H1 (cell line): ENCODE measurements around the gene AIDA. TPM values are rescaled to one million over a fixed set of nuclear protein-coding genes. Genes with fewer than 3 reads are reported as not detected.

Experiments used
- CHD2 ChIP-seq: IDR thresholded peaks from 2 replicates; pipeline ENCODE4 v1.6.1; 2012; ENCODE audit warnings: low read length, improper control_type of control experiment
- RXRA ChIP-seq: IDR thresholded peaks from 2 replicates; pipeline ENCODE4 v1.6.1; 2011; ENCODE audit warnings: low read depth, mild to moderate bottlenecking, low read length, moderate library complexity; ENCODE audit not compliant: insufficient read depth
- SAP30 ChIP-seq: fragments of 300-600 bp; sonication (generic); IDR thresholded peaks from 2 replicates; pipeline ENCODE4 v1.7.1; 2012; ENCODE audit warnings: low read length, moderate library complexity, mild to moderate bottlenecking, inconsistent platforms; ENCODE audit not compliant: insufficient read depth, insufficient replicate concordance
- TAF1 ChIP-seq: IDR thresholded peaks from 2 replicates; pipeline ENCODE4 v1.6.1; 2011; ENCODE audit warnings: mild to moderate bottlenecking, low read depth, low read length
- TCF12 ChIP-seq: IDR thresholded peaks from 2 replicates; pipeline ENCODE4 v1.6.1; 2011; ENCODE audit warnings: low read depth, mild to moderate bottlenecking, low read length
- polyA plus RNA-seq, 7 experiments: library from polyadenylated mRNA; depleted of rRNA in 3 of 7; stranded (reverse) in 5 of 7; unstranded in 2 of 7; fragments of >200 nt in 5 of 7; fragments of 200-250 nt in 2 of 7; gene quantifications; 1 replicate in 5 of 7; 2 replicates in 1 of 7; 4 replicates in 1 of 7; pipeline versions ENCODE4 v1.2.1 to v1.2.3, GENCODE V29; 2011 to 2013; ENCODE audit warnings: missing spikeins in 2 of 7, mixed read lengths in 2 of 7
- total RNA-seq: library from RNA; stranded (reverse); fragmentation: NEBNext Ultra II Directional; extraction: Animal tissue kit (Norgen Biotek cat#: 25700); gene quantifications from 2 replicates; pipeline ENCODE4 v1.2.1, GENCODE V29; 2021
- TF ChIP-seq, protein P1 (sequence below), 3 experiments: IDR thresholded peaks; 1 replicate in 2 of 3; 2 replicates in 1 of 3; pipeline versions ENCODE4 v1.5.1 to v1.6.1; 2011; ENCODE audit warnings: low read length in 3 of 3, mild to moderate bottlenecking in 3 of 3, inconsistent platforms in 2 of 3, low read depth in 1 of 3, moderate library complexity in 1 of 3; ENCODE audit not compliant: insufficient read depth in 1 of 3; ENCODE audit errors: control extremely low read depth in 1 of 3

The AIDA gene
- total and polyA plus RNA-seq, 2 of the 8 experiments (the other 6 are each of a cell fraction or from before 2014, with no cell fraction given), result 52.5 to 103 TPM

- TF ChIP-seq, protein P1, sequence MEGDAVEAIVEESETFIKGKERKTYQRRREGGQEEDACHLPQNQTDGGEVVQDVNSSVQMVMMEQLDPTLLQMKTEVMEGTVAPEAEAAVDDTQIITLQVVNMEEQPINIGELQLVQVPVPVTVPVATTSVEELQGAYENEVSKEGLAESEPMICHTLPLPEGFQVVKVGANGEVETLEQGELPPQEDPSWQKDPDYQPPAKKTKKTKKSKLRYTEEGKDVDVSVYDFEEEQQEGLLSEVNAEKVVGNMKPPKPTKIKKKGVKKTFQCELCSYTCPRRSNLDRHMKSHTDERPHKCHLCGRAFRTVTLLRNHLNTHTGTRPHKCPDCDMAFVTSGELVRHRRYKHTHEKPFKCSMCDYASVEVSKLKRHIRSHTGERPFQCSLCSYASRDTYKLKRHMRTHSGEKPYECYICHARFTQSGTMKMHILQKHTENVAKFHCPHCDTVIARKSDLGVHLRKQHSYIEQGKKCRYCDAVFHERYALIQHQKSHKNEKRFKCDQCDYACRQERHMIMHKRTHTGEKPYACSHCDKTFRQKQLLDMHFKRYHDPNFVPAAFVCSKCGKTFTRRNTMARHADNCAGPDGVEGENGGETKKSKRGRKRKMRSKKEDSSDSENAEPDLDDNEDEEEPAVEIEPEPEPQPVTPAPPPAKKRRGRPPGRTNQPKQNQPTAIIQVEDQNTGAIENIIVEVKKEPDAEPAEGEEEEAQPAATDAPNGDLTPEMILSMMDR (IDR thresholded peaks at IDR 0.05; ENCODE audit: control extremely low read depth in 1 of 3, insufficient read depth in 1 of 3, low read depth in 1 of 3, low read length in 3 of 3), result no peak
- no peak for TF ChIP-seq SAP30
- TF ChIP-seq TAF1, result no peak
- no peak for TF ChIP-seq TCF12
- TF ChIP-seq CHD2, result no peak
- no peak for TF ChIP-seq RXRA
These were observed 4.1 kb upstream of the AIDA start (continued) for GRCh38 chr1:222716393-222716792.
